Adrenal gland (tissue), 12 donors: Measurements from ENCODE around the gene EPHA4. TPM values are rescaled to one million over a fixed set of nuclear protein-coding genes. Genes with fewer than 3 reads are reported as not detected.

Experiments
- DNase-seq, 7 donors: peaks; one replicate each; pipeline ENCODE4 v3.0.0-alpha.2; 2019 to 2020
- H3K27ac ChIP-seq, 5 donors: fragments of 200-600 bp; sonication (generic) in 4 of 5; 1 replicate in 3 of 5; 2 replicates in 2 of 5; pipeline versions ENCODE4 v1.5.1 to v1.8.0; 2016 to 2020; ENCODE audit warnings: mild to moderate bottlenecking in 1 of 5
- H3K27me3 ChIP-seq: fragments of 200-600 bp; 2 replicates; pipeline ENCODE4 v1.8.0; 2021
- H3K36me3 ChIP-seq, 2 donors: fragments of 200-600 bp; replicated peaks in 1 of 2; 1 replicate in 1 of 2; 2 replicates in 1 of 2; pipeline versions ENCODE4 v1.5.1 to v1.8.0; 2018 to 2022
- H3K4me1 ChIP-seq, 2 donors: fragments of 200-600 bp; replicated peaks in 1 of 2; 1 replicate in 1 of 2; 2 replicates in 1 of 2; pipeline versions ENCODE4 v1.5.1 to v1.8.0; 2018 to 2021
- H3K4me3 ChIP-seq, 4 donors: fragments of 200-600 bp; sonication (generic) in 3 of 4; one replicate each; pipeline ENCODE4 v1.5.1; 2016 to 2018
- H3K9me3 ChIP-seq, 3 donors: fragments of 200-600 bp; sonication (generic) in 1 of 3; replicated peaks in 1 of 3; 1 replicate in 2 of 3; 2 replicates in 1 of 3; pipeline versions ENCODE4 v1.5.1 to v1.8.0; 2016 to 2021
- CTCF ChIP-seq, 6 experiments: fragments of 450-650 bp in 4 of 6; fragments of 200-600 bp in 2 of 6; sonication (generic) in 1 of 6; IDR thresholded peaks; 1 replicate in 5 of 6; 2 replicates in 1 of 6; pipeline versions ENCODE4 v1.5.1 to v1.8.0; 2016 to 2021; ENCODE audit warnings: antibody characterized with exemption in 6 of 6, mild to moderate bottlenecking in 2 of 6, moderate library complexity in 1 of 6
- POLR2A ChIP-seq, 2 donors: fragments of 450-650 bp; IDR thresholded peaks; one replicate each; pipeline ENCODE4 v1.6.1; 2017; ENCODE audit warnings: antibody characterized with exemption in 2 of 2, mild to moderate bottlenecking in 2 of 2, moderate library complexity in 1 of 2
- WGBS, 4 donors: extraction: QIAGEN DNeasy Blood & Tissue Kit in 2 of 4; methylation state at CpG; one replicate each; pipeline versions ENCODE4 v1.1.5 to v1.1.7; 2013 to 2017; 5-methylcytosine and 5-hydroxymethylcytosine counted together
- intact Hi-C, 2 donors: fragments of 100-400 bp; cut with DNase I; formaldehyde crosslinking; loops; one replicate each; pipeline versions ENCODE4 v1.14.1 to v1.15.0; 2022 to 2023
- polyA plus RNA-seq, 3 donors: library from polyadenylated mRNA; stranded (reverse); fragments of 200-250 nt in 2 of 3; fragments of 350-450 nt in 1 of 3; fragmentation: Illumina TruSeq in 1 of 3; extraction: RNeasy Lipid Tissue Mini Kit (QIAGEN cat#74804) in 1 of 3; gene quantifications; one replicate each; pipeline ENCODE4 v1.2.3, GENCODE V29; 2013 to 2014
- total RNA-seq, 9 donors: library from RNA; depleted of rRNA in 4 of 9; stranded (reverse); fragments of >200 nt in 4 of 9; fragments of 120-200 nt in 1 of 9; fragmentation: NEBNext Ultra II Directional in 1 of 9; extraction: Animal tissue kit (Norgen Biotek cat#: 25700) in 1 of 9; gene quantifications; one replicate each; pipeline versions ENCODE4 v1.1.0 to v1.2.4, GENCODE V29; 2013 to 2023
- donor health status: healthy with polysubstance abuse.
- donor health status: Bipolar disorder and iron deficiency.
- donor health status: DM: yes; HTN: yes; CAD: no.
- donor health status: DM: no; HTN: no; CAD: no.
- donor health status: DM: no; HTN: no; CAD: no.
- donor health status: DM: yes; HTN: yes; CAD: no.

Gene EPHA4
- total and polyA plus RNA-seq, 12 donors: 3.0 to 72.9 (median 12.1) TPM

DNA sequence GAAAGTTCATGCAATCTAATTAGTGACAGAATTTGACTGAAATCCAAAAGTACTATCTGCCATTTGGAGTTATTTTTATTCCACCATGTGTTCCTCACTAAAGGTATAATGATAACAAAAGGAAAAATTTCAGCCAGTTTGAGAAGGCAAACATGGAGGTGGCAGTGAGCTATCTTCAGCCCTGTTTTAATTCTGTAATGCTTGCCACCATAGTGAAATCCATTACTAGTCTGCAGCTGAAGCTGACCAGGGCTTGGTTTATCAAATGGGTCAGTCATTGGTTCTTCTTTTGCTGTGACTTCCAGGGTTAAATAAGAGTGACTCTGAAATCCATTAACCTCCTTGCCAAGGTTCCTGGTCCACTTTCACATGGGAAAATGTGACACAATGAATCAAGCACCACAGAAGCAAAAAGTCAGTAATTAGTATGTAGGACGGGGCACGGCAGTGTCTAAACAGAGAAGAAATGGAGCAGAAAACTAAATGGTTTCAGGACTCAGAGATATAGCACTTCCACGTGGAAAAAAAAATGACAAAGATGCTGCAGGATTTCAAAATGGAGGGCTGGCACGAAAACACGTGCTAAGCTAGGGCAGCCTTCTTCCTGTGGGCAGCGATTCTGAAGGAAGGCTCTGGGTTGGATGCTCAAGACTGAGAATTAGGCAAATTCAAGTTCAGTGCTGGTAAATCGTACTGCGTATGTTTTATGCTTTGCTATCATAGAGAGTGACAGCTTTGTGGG, 87.2 kb downstream of the EPHA4 start:
- Histone ChIP-seq H3K36me3 (no peaks in the 10 kb centered on the region), H3K4me3 (no peak overlapping the region), H3K4me1 (peaks cover 0 to 8% of the 10 kb centered on the region in 2 donors), H3K27me3 (no peaks in the 10 kb centered on the region), H3K9me3 (no peaks in the 10 kb centered on the region), H3K27ac (no peak overlapping the region)
- intact Hi-C loops: no loop called here
- TF ChIP-seq POLR2A (IDR thresholded peaks at IDR 0.05) (no peak), CTCF (IDR thresholded peaks at IDR 0.05) (no peak)
- DNase-seq: no peak
- 91 to 95% (median 94%) methylated on average over 8 of the region's 8 CpGs for WGBS, 4 donors

DNA sequence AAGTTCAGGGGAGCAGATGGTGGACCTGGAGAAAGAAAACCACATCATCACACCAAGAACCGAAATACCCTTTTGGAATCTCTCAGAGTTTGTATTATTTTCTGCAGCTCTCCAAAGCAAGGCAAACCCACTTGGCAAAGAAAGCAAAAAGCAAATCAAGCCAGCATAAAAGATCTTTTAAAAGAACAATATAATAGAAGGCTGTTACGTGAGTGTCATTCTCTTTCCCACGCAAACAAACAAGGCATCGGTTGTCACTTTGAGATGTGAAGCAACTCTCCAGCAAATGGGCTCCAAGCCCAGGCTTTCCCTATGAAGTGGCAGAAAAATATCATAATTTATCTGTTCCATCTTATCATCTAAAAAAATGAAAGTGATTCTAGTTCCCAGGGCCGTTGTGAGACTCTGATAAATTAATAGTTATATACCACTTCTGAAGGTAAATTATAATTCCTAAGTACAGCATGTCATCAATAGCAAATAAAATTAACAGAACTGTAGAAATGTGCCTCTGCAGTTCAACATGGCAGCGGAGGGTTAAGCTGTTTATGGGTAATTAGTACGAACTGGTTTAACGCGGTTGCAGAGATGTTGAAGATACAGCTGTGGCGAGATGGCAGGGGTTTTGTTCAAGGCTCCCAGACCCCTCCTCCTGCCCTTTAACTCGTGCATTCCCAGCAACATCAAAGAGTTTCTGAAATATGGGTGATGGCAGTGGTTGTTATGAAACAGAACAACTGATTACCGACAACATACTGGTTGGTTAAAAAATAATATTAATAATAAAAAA, 89.2 kb downstream of the EPHA4 start:
- peak in 6 of 7 donors; percentile 26 to 74 (median 62) for DNase-seq
- H3K9me3 ChIP-seq: no peaks in the 10 kb centered on the region
- no peaks in the 10 kb centered on the region for H3K27me3 ChIP-seq
- intact Hi-C loops: no loop called here
- H3K36me3 ChIP-seq: no peaks in the 10 kb centered on the region
- H3K4me3 ChIP-seq: peak overlapping the region in 1 of 4 donors; percentile 37
- 30 to 40% (median 36%) methylated on average over 12 of the region's 12 CpGs for WGBS, 4 donors
- TF ChIP-seq CTCF (IDR thresholded peaks at IDR 0.05) (no peak), POLR2A (IDR thresholded peaks at IDR 0.05) (no peak)
- H3K4me1 ChIP-seq: peaks cover 0 to 8% of the 10 kb centered on the region in 2 donors
- H3K27ac ChIP-seq: no peak overlapping the region

- Histone ChIP-seq H3K4me3 (no peak overlapping the region), H3K9me3 (no peaks in the 10 kb centered on the region), H3K27me3 (no peaks in the 10 kb centered on the region), H3K36me3 (no peaks in the 10 kb centered on the region), H3K4me1 (peaks cover 0 to 8% of the 10 kb centered on the region in 2 donors), H3K27ac (no peak overlapping the region)
- DNase-seq: no peak
- WGBS, 4 donors: 91 to 99% (median 95%) methylated on average over 3 of the region's 3 CpGs
- intact Hi-C loops: no loop called here
- TF ChIP-seq CTCF (IDR thresholded peaks at IDR 0.05) (no peak), POLR2A (IDR thresholded peaks at IDR 0.05) (no peak)
Observed at GRCh38 chr2:221480821-221481220, 91.3 kb downstream of the EPHA4 start.

GRCh38 chr2:221480163-221480562, 91.9 kb downstream of the EPHA4 start:
- no peak for DNase-seq
- TF ChIP-seq CTCF (IDR thresholded peaks at IDR 0.05) (no peak), POLR2A (IDR thresholded peaks at IDR 0.05) (no peak)
- no peaks in the 10 kb centered on the region for H3K36me3 ChIP-seq
- no peak overlapping the region for H3K27ac ChIP-seq
- WGBS, 4 donors: 82 to 85% (median 83%) methylated on average over 7 of the region's 7 CpGs
- intact Hi-C loops: no loop called here
- H3K9me3 ChIP-seq: no peaks in the 10 kb centered on the region
- H3K27me3 ChIP-seq: no peaks in the 10 kb centered on the region
- peaks cover 0 to 8% of the 10 kb centered on the region in 2 donors for H3K4me1 ChIP-seq
- no peak overlapping the region for H3K4me3 ChIP-seq
